GM12801 (cell line): Measurements from ENCODE around the gene ARFGAP1.

Source experiments
- CTCF ChIP-seq: IDR thresholded peaks from one replicate; pipeline ENCODE4 v1.5.1; 2011; ENCODE audit warnings: control low read depth; ENCODE audit not compliant: insufficient read length; ENCODE audit errors: extremely low read depth

Gene ARFGAP1

GRCh38 chr20:63283397-63284082 lies 10.9 kb downstream of the ARFGAP1 start:
- TF ChIP-seq CTCF: no peak

- no peak for TF ChIP-seq CTCF
Measured at GRCh38 chr20:63284083-63284440, 11.4 kb downstream of the ARFGAP1 start.

- no peak for TF ChIP-seq CTCF
Measured at GRCh38 chr20:63284544-63284949, 11.9 kb downstream of the ARFGAP1 start.

GRCh38 chr20:63284981-63285524 lies 12.4 kb downstream of the ARFGAP1 start:
- no peak for TF ChIP-seq CTCF

GRCh38 chr20:63285636-63286615 lies 13.3 kb downstream of the ARFGAP1 start:
- no peak for TF ChIP-seq CTCF

GRCh38 chr20:63286781-63287696 lies 14.4 kb downstream of the ARFGAP1 start:
- TF ChIP-seq CTCF: no peak
